IPS-18c (cell line): ENCODE data around the gene COL20A1.
A peak's percentile ranks its signal among the peaks of the same experiment; 100 is the strongest.

Source experiments
- H3K4me3 ChIP-seq: 2 replicates; pipeline ENCODE4 v1.7.0; 2013; ENCODE audit warnings: low read depth, mild to moderate bottlenecking, low read length, moderate library complexity; ENCODE audit not compliant: insufficient read depth
- H3K9me3 ChIP-seq: one replicate; pipeline ENCODE4 v1.6.1; 2013; ENCODE audit warnings: mild to moderate bottlenecking, low read length, moderate library complexity; ENCODE audit not compliant: control insufficient read depth, insufficient read depth

Gene COL20A1

GRCh38 chr20:63272105-63273058 lies 20.6 kb upstream of the COL20A1 start, which contains the start of gene ARFGAP1:
Gene ARFGAP1, plus strand, starts transcription at chr20:63272813. Its CDS starts 2,768 bp downstream, at chr20:63275581.
- H3K4me3 ChIP-seq, result peak within 1 kb of the TSS; percentile 84
- H3K9me3 ChIP-seq, result no peaks in the 10 kb centered on the region

GRCh38 chr20:63273059-63273579 lies 19.9 kb upstream of the COL20A1 start:
- Histone ChIP-seq H3K4me3 (peak overlapping the region; percentile 84), H3K9me3 (no peaks in the 10 kb centered on the region)

GRCh38 chr20:63273635-63274380 lies 19.2 kb upstream of the COL20A1 start:
- Histone ChIP-seq H3K4me3 (peak overlapping the region; percentile 84), H3K9me3 (no peaks in the 10 kb centered on the region)

- H3K4me3 ChIP-seq, result no peak overlapping the region
Measured at GRCh38 chr20:63274381-63275228, 18.4 kb upstream of the COL20A1 start.

GRCh38 chr20:63275825-63276224 lies 17.2 kb upstream of the COL20A1 start:
- no peak overlapping the region for H3K4me3 ChIP-seq
- no peaks in the 10 kb centered on the region for H3K9me3 ChIP-seq

More at GRCh38 chr20:63274381-63275228, 18.4 kb upstream of the COL20A1 start:
- no peaks in the 10 kb centered on the region for H3K9me3 ChIP-seq

- Histone ChIP-seq H3K9me3 (no peaks in the 10 kb centered on the region), H3K4me3 (no peak overlapping the region)
Measured at GRCh38 chr20:63276956-63277355, 16.0 kb upstream of the COL20A1 start.

GRCh38 chr20:63277466-63278272 lies 15.3 kb upstream of the COL20A1 start:
- Histone ChIP-seq H3K4me3 (no peak overlapping the region), H3K9me3 (no peaks in the 10 kb centered on the region)

GRCh38 chr20:63278661-63279060 lies 14.3 kb upstream of the COL20A1 start:
- Histone ChIP-seq H3K4me3 (no peak overlapping the region), H3K9me3 (no peaks in the 10 kb centered on the region)

- H3K4me3 ChIP-seq, result no peak overlapping the region
- no peaks in the 10 kb centered on the region for H3K9me3 ChIP-seq
Measured at GRCh38 chr20:63279931-63280330, 13.1 kb upstream of the COL20A1 start.

GRCh38 chr20:63280371-63280770 lies 12.6 kb upstream of the COL20A1 start:
- H3K9me3 ChIP-seq, result no peaks in the 10 kb centered on the region
- no peak overlapping the region for H3K4me3 ChIP-seq

- Histone ChIP-seq H3K9me3 (no peaks in the 10 kb centered on the region), H3K4me3 (no peak overlapping the region)
Measured at GRCh38 chr20:63280929-63281545, 11.9 kb upstream of the COL20A1 start.

GRCh38 chr20:63281742-63282665 lies 11.0 kb upstream of the COL20A1 start:
- no peaks in the 10 kb centered on the region for H3K9me3 ChIP-seq
- no peak overlapping the region for H3K4me3 ChIP-seq

- H3K4me3 ChIP-seq, result no peak overlapping the region
- no peaks in the 10 kb centered on the region for H3K9me3 ChIP-seq
Measured at GRCh38 chr20:63282946-63283345, 10.0 kb upstream of the COL20A1 start.

- no peaks in the 10 kb centered on the region for H3K9me3 ChIP-seq
- no peak overlapping the region for H3K4me3 ChIP-seq
Measured at GRCh38 chr20:63283397-63284082, 9.4 kb upstream of the COL20A1 start.
